Loucy (cell line): ENCODE measurements around the gene STRIP2.
"Not testable (repeated sequence)": the region's sequence is repeated elsewhere in the genome, so short reads cannot be mapped to it uniquely, and the experiment has no call there.

Experiments
- H2AFZ ChIP-seq: fragments of 200-600 bp; sonication (generic); 2 replicates; pipeline ENCODE4 v1.6.0; 2016; ENCODE audit warnings: antibody characterized with exemption, mild to moderate bottlenecking, low read length, moderate library complexity
- H3F3A ChIP-seq: fragments of 200-600 bp; 2 replicates; pipeline ENCODE4 v1.6.0; 2016; ENCODE audit warnings: antibody characterized with exemption, low read depth, mild to moderate bottlenecking
- H3K27me3 ChIP-seq: fragments of 200-600 bp; sonication (generic); 2 replicates; pipeline ENCODE4 v1.6.1; 2014; ENCODE audit warnings: low read length, mild to moderate bottlenecking; ENCODE audit not compliant: insufficient read depth, poor library complexity, severe bottlenecking
- H3K36me3 ChIP-seq: fragments of 200-600 bp; sonication (generic); 2 replicates; pipeline ENCODE4 v1.6.1; 2016; ENCODE audit warnings: low read length; ENCODE audit not compliant: insufficient read depth
- H3K4me1 ChIP-seq: fragments of 200-600 bp; sonication (generic); 2 replicates; pipeline ENCODE4 v1.5.1; 2014; ENCODE audit warnings: low read length, mild to moderate bottlenecking; ENCODE audit not compliant: insufficient read depth, poor library complexity, severe bottlenecking
- H3K4me2 ChIP-seq: fragments of 200-600 bp; sonication (generic); 2 replicates; pipeline ENCODE4 v1.6.0; 2014; ENCODE audit warnings: antibody characterized with exemption, low read length, low read depth, mild to moderate bottlenecking; ENCODE audit not compliant: poor library complexity, severe bottlenecking
- H3K4me3 ChIP-seq: fragments of 200-600 bp; sonication (generic); 2 replicates; pipeline ENCODE4 v1.5.1; 2014; ENCODE audit warnings: low read length, mild to moderate bottlenecking, mixed read lengths; ENCODE audit not compliant: poor library complexity, severe bottlenecking
- H3K79me2 ChIP-seq: fragments of 200-600 bp; sonication (generic); 2 replicates; pipeline ENCODE4 v1.6.1; 2014; ENCODE audit warnings: low read length; ENCODE audit not compliant: insufficient read depth
- H3K9ac ChIP-seq: fragments of 200-600 bp; sonication (generic); 2 replicates; pipeline ENCODE4 v1.6.0; 2014; ENCODE audit warnings: mild to moderate bottlenecking, low read depth, low read length, moderate library complexity; ENCODE audit not compliant: poor library complexity, severe bottlenecking
- H3K9me2 ChIP-seq: fragments of 200-600 bp; sonication (generic); replicated peaks from 2 replicates; pipeline ENCODE4 v1.6.1; 2016; ENCODE audit warnings: low read depth, low read length, mixed read lengths
- H3K9me3 ChIP-seq: fragments of 200-600 bp; sonication (generic); 2 replicates; pipeline ENCODE4 v1.6.1; 2014; ENCODE audit warnings: mild to moderate bottlenecking, antibody characterized with exemption, low read length, low read depth; ENCODE audit not compliant: insufficient read depth
- H4K20me1 ChIP-seq: fragments of 200-600 bp; sonication (generic); 2 replicates; pipeline ENCODE4 v1.6.0; 2014; ENCODE audit warnings: antibody characterized with exemption, low read length, mild to moderate bottlenecking; ENCODE audit not compliant: insufficient read depth, poor library complexity, severe bottlenecking
- EZH2phosphoT487 ChIP-seq: fragments of 200-600 bp; IDR thresholded peaks from 2 replicates; pipeline ENCODE4 v1.6.1; 2018; ENCODE audit warnings: antibody characterized with exemption, mild to moderate bottlenecking, moderate library complexity, borderline replicate concordance
- TF ChIP-seq, protein P1 (sequence below): fragments of 200-600 bp; sonication (generic); conservative IDR thresholded peaks from 2 replicates; pipeline ENCODE4 v1.5.1; 2014; ENCODE audit warnings: mild to moderate bottlenecking, antibody characterized with exemption, low read length

Gene STRIP2

DNA sequence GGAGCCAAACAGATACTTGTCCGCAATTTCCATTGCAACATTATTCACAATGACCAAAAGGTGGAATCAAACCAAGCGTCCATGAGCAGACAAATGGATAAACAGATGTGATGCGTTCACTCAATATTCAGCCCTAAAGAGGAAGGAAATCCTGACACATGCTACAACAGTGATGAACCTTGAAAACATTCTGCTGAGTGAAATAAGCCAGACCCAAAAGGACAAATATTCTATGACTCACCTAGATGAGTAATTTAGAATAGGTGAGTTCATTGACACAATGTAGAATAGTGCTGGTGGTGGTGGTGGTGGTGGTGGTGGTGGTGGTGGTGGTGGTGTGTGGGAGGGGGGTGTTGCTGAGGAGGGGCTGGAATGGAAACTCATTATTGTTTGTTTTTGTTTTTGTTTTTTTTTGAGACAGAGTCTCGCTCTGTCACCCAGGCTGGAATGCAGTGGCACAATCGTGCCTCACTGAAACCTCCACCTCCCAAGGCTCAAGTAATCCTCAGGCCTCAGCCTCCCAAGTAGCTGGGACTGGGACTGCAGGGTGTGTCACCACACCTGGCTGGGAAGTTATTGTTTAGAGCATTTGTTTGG, 96.7 kb downstream of the STRIP2 start:
- TF ChIP-seq, protein P1, sequence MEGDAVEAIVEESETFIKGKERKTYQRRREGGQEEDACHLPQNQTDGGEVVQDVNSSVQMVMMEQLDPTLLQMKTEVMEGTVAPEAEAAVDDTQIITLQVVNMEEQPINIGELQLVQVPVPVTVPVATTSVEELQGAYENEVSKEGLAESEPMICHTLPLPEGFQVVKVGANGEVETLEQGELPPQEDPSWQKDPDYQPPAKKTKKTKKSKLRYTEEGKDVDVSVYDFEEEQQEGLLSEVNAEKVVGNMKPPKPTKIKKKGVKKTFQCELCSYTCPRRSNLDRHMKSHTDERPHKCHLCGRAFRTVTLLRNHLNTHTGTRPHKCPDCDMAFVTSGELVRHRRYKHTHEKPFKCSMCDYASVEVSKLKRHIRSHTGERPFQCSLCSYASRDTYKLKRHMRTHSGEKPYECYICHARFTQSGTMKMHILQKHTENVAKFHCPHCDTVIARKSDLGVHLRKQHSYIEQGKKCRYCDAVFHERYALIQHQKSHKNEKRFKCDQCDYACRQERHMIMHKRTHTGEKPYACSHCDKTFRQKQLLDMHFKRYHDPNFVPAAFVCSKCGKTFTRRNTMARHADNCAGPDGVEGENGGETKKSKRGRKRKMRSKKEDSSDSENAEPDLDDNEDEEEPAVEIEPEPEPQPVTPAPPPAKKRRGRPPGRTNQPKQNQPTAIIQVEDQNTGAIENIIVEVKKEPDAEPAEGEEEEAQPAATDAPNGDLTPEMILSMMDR = no peak
- no peak for TF ChIP-seq EZH2phosphoT487
- H2AFZ ChIP-seq = no peak overlapping the region

DNA sequence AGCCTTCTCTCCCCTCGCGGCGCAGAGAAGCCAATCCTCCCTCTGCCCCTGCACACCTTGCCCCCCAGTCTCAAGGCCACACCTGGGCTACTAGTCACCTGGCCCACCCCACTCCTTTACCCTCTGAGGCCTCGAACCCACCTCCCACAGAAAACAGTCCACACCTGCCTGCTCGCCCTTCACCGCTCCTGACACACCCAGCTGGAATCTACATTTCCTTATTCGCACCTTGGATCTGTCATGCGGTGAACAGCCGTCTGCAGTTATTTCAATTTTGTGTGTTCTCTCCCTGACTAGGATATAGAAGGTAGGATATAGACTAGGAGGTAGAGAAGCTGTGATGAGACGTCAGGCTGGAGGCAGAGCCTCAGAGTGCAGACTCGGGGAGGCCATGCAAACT, 97.5 kb downstream of the STRIP2 start:
- Histone ChIP-seq H3K36me3 (no peaks in the 10 kb centered on the region), H3K4me2 (no peak overlapping the region), H3K9me3 (no peaks in the 10 kb centered on the region), H3K4me1 (peaks cover 13% of the 10 kb centered on the region), H3K9me2 (no peaks in the 10 kb centered on the region), H3F3A (no peaks in the 10 kb centered on the region), H3K27me3 (no peaks in the 10 kb centered on the region), H3K79me2 (no peaks in the 10 kb centered on the region), H3K4me3 (no peak overlapping the region), H2AFZ (no peak overlapping the region), H4K20me1 (no peaks in the 10 kb centered on the region), H3K9ac (no peak overlapping the region)
- TF ChIP-seq EZH2phosphoT487 = no peak
- TF ChIP-seq, protein P1 = no peak

More for the DNA sequence above, 96.7 kb downstream of the STRIP2 start:
- H3K9me3 ChIP-seq = no peaks in the 10 kb centered on the region
- H3K9me2 ChIP-seq = no peaks in the 10 kb centered on the region
- no peaks in the 10 kb centered on the region for H4K20me1 ChIP-seq
- H3K27me3 ChIP-seq = no peaks in the 10 kb centered on the region
- H3K4me3 ChIP-seq = no peak overlapping the region
- H3K9ac ChIP-seq = no peak overlapping the region
- H3K79me2 ChIP-seq = no peaks in the 10 kb centered on the region
- peaks cover 5% of the 10 kb centered on the region for H3K4me1 ChIP-seq
- no peaks in the 10 kb centered on the region for H3K36me3 ChIP-seq
- H3K4me2 ChIP-seq = no peak overlapping the region
- H3F3A ChIP-seq = no peaks in the 10 kb centered on the region

DNA sequence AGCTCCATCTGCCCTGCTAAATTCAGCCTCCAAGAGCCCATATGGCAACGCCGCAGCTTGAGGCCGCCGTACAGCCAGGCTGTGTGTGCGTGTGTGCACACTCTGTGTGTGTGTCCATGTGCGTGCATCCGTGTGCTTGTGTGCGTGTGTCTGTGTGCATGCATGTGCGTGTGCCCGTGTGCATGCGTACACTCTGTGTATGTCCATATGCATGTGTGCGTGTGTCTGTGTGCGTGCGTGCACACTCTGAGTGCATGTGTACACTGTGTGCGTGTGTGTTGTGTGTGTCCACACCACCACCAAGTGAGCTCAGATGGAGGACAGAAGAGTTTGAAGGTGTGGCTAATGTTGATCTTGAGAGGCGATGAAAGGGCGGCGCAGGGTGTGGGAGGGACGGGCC, 98.1 kb downstream of the STRIP2 start:
- Histone ChIP-seq H3K4me2 (no peak overlapping the region), H3K4me1 (peaks cover 13% of the 10 kb centered on the region), H4K20me1 (no peaks in the 10 kb centered on the region), H3K27me3 (no peaks in the 10 kb centered on the region), H3F3A (no peaks in the 10 kb centered on the region), H3K36me3 (no peaks in the 10 kb centered on the region), H3K9me2 (no peaks in the 10 kb centered on the region), H3K9me3 (no peaks in the 10 kb centered on the region), H2AFZ (no peak overlapping the region), H3K79me2 (no peaks in the 10 kb centered on the region), H3K4me3 (no peak overlapping the region), H3K9ac (no peak overlapping the region)
- TF ChIP-seq EZH2phosphoT487 = no peak
- TF ChIP-seq, protein P1 = no peak

DNA sequence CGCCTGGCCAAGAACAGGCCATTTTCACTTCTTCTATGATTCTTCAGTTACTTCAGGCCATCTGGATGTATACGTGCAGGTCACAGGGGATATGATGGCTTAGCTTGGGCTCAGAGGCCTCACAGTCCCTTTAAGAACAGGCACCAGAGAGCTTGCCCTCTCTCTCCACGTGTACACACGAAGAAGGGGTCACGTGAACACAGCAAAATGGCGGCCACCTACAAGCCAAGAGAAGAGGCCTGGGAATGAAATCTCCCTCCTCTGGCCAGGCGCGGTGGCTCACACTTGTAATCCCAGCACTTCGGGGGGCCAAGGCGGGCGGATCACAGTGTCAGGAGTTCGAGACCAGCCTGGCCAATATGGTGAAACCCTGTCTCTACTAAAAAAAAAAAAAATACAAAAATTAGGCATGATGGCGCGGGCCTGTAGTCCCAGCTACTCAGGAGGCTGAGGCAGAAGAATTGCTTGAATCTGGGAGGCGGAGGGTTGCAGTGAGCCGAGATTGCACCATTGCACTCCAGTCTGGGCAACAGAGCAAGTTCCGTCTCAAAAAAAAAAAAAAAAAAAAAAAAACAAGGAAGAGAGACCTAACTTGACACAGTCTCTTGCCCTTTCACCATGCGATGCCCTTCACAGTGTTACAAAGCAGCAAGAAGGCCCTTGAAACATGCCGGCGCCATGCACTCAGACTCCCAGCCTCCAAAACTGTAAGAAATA, 100.5 kb downstream of the STRIP2 start:
- not testable (repeated sequence) for H4K20me1 ChIP-seq, H3K4me2 ChIP-seq, H3K9me3 ChIP-seq, H3F3A ChIP-seq, H2AFZ ChIP-seq, H3K9me2 ChIP-seq, H3K79me2 ChIP-seq, H3K27me3 ChIP-seq, H3K9ac ChIP-seq, H3K4me3 ChIP-seq, H3K36me3 ChIP-seq
- peaks cover 13% of the 10 kb centered on the region for H3K4me1 ChIP-seq
